Calu3 (cell line): ENCODE data around the gene PAEP. TPM values are rescaled to one million over a fixed set of nuclear protein-coding genes. Genes with fewer than 3 reads are reported as not detected.

Source experiments
- BruUV-seq: library from RNA; stranded (reverse); fragments of 400-500 nt; replicated peaks from 2 replicates; lab custom pipeline; 2021; lab: Mats Ljungman, UMichigan
- CTCF ChIA-PET: fragments of 300-600 bp; sonication (Branson Sonifier 250); formaldehyde crosslinking; loops from one replicate; lab custom pipeline; 2022; ENCODE audit warnings: antibody characterized with exemption; lab: Charles Lee
- DNase-seq: peaks from one replicate; pipeline ENCODE4 v3.0.0; 2022
- H3K27ac Mint-ChIP-seq: one replicate; pipeline ENCODE4 v1.8.0; 2022; ENCODE audit warnings: mixed read lengths; ENCODE audit not compliant: unreplicated experiment
- H3K27me3 Mint-ChIP-seq: one replicate; pipeline ENCODE4 v1.8.0; 2022; ENCODE audit warnings: mixed read lengths; ENCODE audit not compliant: unreplicated experiment
- H3K36me3 Mint-ChIP-seq: one replicate; pipeline ENCODE4 v1.8.0; 2022; ENCODE audit warnings: mild to moderate bottlenecking, moderate library complexity, mixed read lengths; ENCODE audit not compliant: insufficient read depth, unreplicated experiment
- H3K4me1 Mint-ChIP-seq: one replicate; pipeline ENCODE4 v1.8.0; 2022; ENCODE audit warnings: mild to moderate bottlenecking, low read depth, mixed read lengths; ENCODE audit not compliant: unreplicated experiment
- H3K4me3 Mint-ChIP-seq: one replicate; pipeline ENCODE4 v1.8.0; 2022; ENCODE audit warnings: mild to moderate bottlenecking, low read depth, moderate library complexity, mixed read lengths; ENCODE audit not compliant: unreplicated experiment
- H3K9me3 Mint-ChIP-seq: one replicate; pipeline ENCODE4 v1.8.0; 2022; ENCODE audit warnings: low read depth, mixed read lengths; ENCODE audit not compliant: unreplicated experiment
- intact Hi-C: fragments of 100-400 bp; cut with micrococcal nuclease; formaldehyde crosslinking; loops from one replicate; pipeline ENCODE4 v1.10.0; 2022; ENCODE audit not compliant: unreplicated experiment
- total RNA-seq: library from RNA; stranded (reverse); gene quantifications from 2 replicates; pipeline ENCODE4 v1.2.3, GENCODE V29; 2022
- TF ChIP-seq, protein P1 (sequence below): fragments of 200-600 bp; IDR thresholded peaks from one replicate; pipeline ENCODE4 v1.8.0; 2022; ENCODE audit warnings: antibody characterized with exemption; ENCODE audit not compliant: unreplicated experiment

Gene PAEP
- total RNA-seq, 1 experiment from 2014 or later = 0.45 TPM

- H3K27me3 Mint-ChIP-seq = peaks cover 65% of the 10 kb centered on the region
- CTCF ChIA-PET = interaction anchor here (0.6 kb wide), 1 partner anchor 29 kb away, joined by 3 read pairs; no protein-coding TSS in a partner anchor
Measured at GRCh38 chr9:135596211-135596610, 34.7 kb downstream of the PAEP start.

GRCh38 chr9:135600296-135600817 is 38.8 kb downstream of the PAEP start:
- intact Hi-C loops = no loop called here
- no TSS peak for BruUV-seq
- Mint-ChIP-seq H3K4me3 (no peak overlapping the region), H3K9me3 (no peaks in the 10 kb centered on the region), H3K27ac (no peak overlapping the region), H3K4me1 (no peaks in the 10 kb centered on the region), H3K27me3 (peaks cover 58% of the 10 kb centered on the region), H3K36me3 (no peaks in the 10 kb centered on the region)
- CTCF ChIA-PET = interaction anchor here (0.6 kb wide), 1 partner anchor 44 kb away, joined by 3 read pairs; no protein-coding TSS in a partner anchor
- DNase-seq = no peak
- TF ChIP-seq, protein P1, sequence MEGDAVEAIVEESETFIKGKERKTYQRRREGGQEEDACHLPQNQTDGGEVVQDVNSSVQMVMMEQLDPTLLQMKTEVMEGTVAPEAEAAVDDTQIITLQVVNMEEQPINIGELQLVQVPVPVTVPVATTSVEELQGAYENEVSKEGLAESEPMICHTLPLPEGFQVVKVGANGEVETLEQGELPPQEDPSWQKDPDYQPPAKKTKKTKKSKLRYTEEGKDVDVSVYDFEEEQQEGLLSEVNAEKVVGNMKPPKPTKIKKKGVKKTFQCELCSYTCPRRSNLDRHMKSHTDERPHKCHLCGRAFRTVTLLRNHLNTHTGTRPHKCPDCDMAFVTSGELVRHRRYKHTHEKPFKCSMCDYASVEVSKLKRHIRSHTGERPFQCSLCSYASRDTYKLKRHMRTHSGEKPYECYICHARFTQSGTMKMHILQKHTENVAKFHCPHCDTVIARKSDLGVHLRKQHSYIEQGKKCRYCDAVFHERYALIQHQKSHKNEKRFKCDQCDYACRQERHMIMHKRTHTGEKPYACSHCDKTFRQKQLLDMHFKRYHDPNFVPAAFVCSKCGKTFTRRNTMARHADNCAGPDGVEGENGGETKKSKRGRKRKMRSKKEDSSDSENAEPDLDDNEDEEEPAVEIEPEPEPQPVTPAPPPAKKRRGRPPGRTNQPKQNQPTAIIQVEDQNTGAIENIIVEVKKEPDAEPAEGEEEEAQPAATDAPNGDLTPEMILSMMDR = no peak

More at GRCh38 chr9:135596211-135596610, 34.7 kb downstream of the PAEP start:
- H3K36me3 Mint-ChIP-seq = no peaks in the 10 kb centered on the region
- TF ChIP-seq, protein P1 = no peak
- BruUV-seq = no TSS peak
- intact Hi-C loops = no loop called here
- no peaks in the 10 kb centered on the region for H3K9me3 Mint-ChIP-seq
- no peak for DNase-seq
- no peaks in the 10 kb centered on the region for H3K4me1 Mint-ChIP-seq
- H3K27ac Mint-ChIP-seq = no peak overlapping the region
- no peak overlapping the region for H3K4me3 Mint-ChIP-seq

DNA sequence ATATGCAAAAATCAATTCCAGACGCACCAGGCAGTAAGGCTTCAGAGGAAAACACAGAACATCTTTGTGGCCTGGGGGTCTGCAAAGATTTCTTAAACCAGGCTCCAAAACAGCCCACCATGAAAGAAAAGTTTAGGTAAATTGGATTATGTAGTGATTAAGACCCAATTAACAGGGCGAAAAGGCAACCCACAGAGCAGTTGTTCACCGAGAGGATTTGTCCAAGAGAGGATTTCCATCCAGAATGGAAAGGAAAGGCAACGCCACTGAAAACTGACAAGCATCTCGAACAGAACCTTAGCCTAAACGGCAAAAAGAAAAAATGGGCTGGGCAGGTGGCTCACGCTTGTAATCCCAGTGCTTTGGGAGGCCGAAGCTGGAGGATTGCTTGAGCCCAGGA is 40.4 kb downstream of the PAEP start:
- no peak overlapping the region for H3K4me3 Mint-ChIP-seq
- no peak for DNase-seq
- H3K4me1 Mint-ChIP-seq = no peaks in the 10 kb centered on the region
- intact Hi-C loops = no loop called here
- CTCF ChIA-PET = no interaction called here
- TF ChIP-seq, protein P1 = no peak
- no peak overlapping the region for H3K27ac Mint-ChIP-seq
- H3K36me3 Mint-ChIP-seq = no peaks in the 10 kb centered on the region
- BruUV-seq = no TSS peak
- no peaks in the 10 kb centered on the region for H3K9me3 Mint-ChIP-seq
- H3K27me3 Mint-ChIP-seq = peaks cover 45% of the 10 kb centered on the region

DNA sequence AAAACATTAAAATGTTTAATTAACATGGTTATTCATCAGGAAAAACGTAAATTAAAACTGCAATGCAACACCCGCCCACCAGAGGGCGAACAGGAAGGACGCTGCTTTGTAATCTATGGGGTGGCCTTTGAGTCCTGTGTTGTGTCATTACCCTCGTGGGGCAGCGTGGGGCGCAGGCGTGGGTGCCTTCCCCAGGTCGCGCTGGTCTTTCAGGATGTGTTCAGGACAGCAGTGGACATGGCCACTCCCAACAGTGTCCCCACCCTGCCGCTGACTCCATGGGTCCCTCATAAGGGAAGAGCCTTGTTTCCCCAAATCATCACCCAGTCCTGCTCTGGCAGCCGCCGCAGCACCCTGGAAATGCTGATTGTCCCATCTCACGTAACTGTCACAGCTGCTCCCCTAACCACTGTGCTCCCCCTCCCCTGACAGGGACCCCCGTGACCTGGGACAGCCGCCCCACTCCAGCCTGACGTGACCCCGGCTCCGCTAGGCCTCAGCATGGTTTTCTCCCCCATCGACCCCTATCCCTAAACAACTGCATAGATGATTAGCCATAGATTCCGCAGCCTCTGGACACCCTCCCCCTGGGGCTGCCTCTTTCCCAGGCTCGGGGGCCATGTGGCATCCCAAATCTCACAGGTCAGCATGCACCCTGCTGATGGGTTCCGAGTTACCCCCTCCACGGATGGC is 41.4 kb downstream of the PAEP start:
- Mint-ChIP-seq H3K27me3 (peaks cover 35% of the 10 kb centered on the region), H3K4me3 (no peak overlapping the region), H3K36me3 (no peaks in the 10 kb centered on the region), H3K27ac (no peak overlapping the region), H3K4me1 (no peaks in the 10 kb centered on the region), H3K9me3 (no peaks in the 10 kb centered on the region)
- no TSS peak for BruUV-seq
- CTCF ChIA-PET = interaction anchor here (1.0 kb wide), 1 partner anchor 10 kb away, joined by 3 read pairs; no protein-coding TSS in a partner anchor
- TF ChIP-seq, protein P1 = peak; percentile 60
- DNase-seq = peak; percentile 54
- intact Hi-C loops = no loop called here
